ENCODE measurements around the gene BANK1. TPM values are rescaled to one million over a fixed set of nuclear protein-coding genes. Genes with fewer than 3 reads are reported as not detected.

Gene BANK1
- total RNA-seq, 4 donors from 2014 or later, result 0.22 to 1.4 (median 0.96) TPM

GRCh38 chr4:101921370-101921769 is 130.8 kb downstream of the BANK1 start:
- DNase-seq (ENCODE audit: low spot score in 2 of 2), result no peak
- TF ChIP-seq POLR2A (IDR thresholded peaks at IDR 0.05) (no peak), CTCF (IDR thresholded peaks at IDR 0.05) (no peak)
- 43 to 45% methylated on average over 3 of the region's 3 CpGs for WGBS, 2 donors
- H3K4me3 ChIP-seq (ENCODE audit: low read depth, poor library complexity, severe bottlenecking), result no peak overlapping the region
- intact Hi-C loops (cut with DNase I; ENCODE audit: low total_unique reads), result no loop called here

GRCh38 chr4:101931619-101932018 is 141.1 kb downstream of the BANK1 start:
- no peak overlapping the region for H3K4me3 ChIP-seq (ENCODE audit: low read depth, poor library complexity, severe bottlenecking)
- TF ChIP-seq POLR2A (IDR thresholded peaks at IDR 0.05) (no peak), CTCF (IDR thresholded peaks at IDR 0.05) (no peak)
- intact Hi-C loops (cut with DNase I; ENCODE audit: low total_unique reads), result no loop called here
- DNase-seq (ENCODE audit: low spot score in 2 of 2), result no peak
- WGBS, 2 donors, result 66 to 70% methylated on average over 1 of the region's 1 CpG

- no peak for DNase-seq (ENCODE audit: low spot score in 2 of 2)
- no peak overlapping the region for H3K4me3 ChIP-seq (ENCODE audit: low read depth, poor library complexity, severe bottlenecking)
- intact Hi-C loops (cut with DNase I; ENCODE audit: low total_unique reads), result no loop called here
- 38 to 59% methylated on average over 3 of the region's 3 CpGs for WGBS, 2 donors
- no peak for TF ChIP-seq POLR2A (IDR thresholded peaks at IDR 0.05)
- TF ChIP-seq CTCF (IDR thresholded peaks at IDR 0.05), result no peak
These were observed 143.3 kb downstream of the BANK1 start for GRCh38 chr4:101933855-101934254.

GRCh38 chr4:101938836-101939235 is 148.3 kb downstream of the BANK1 start:
- intact Hi-C loops (cut with DNase I; ENCODE audit: low total_unique reads), result no loop called here
- H3K4me3 ChIP-seq (ENCODE audit: low read depth, poor library complexity, severe bottlenecking), result no peak overlapping the region
- 59 to 68% methylated on average over 2 of the region's 2 CpGs for WGBS, 2 donors
- TF ChIP-seq CTCF (IDR thresholded peaks at IDR 0.05) (no peak), POLR2A (IDR thresholded peaks at IDR 0.05) (no peak)
- DNase-seq (ENCODE audit: low spot score in 2 of 2), result no peak

- DNase-seq (ENCODE audit: low spot score in 2 of 2), result no peak
- intact Hi-C loops (cut with DNase I; ENCODE audit: low total_unique reads), result no loop called here
- no peak overlapping the region for H3K4me3 ChIP-seq (ENCODE audit: low read depth, poor library complexity, severe bottlenecking)
- WGBS, 2 donors, result 68 to 86% methylated on average over 1 of the region's 1 CpG
- TF ChIP-seq POLR2A (IDR thresholded peaks at IDR 0.05), result no peak
- no peak for TF ChIP-seq CTCF (IDR thresholded peaks at IDR 0.05)
These were observed 151.4 kb downstream of the BANK1 start for GRCh38 chr4:101941816-101942358.

GRCh38 chr4:101942891-101943290 is 152.4 kb downstream of the BANK1 start:
- no peak for DNase-seq (ENCODE audit: low spot score in 2 of 2)
- no peak overlapping the region for H3K4me3 ChIP-seq (ENCODE audit: low read depth, poor library complexity, severe bottlenecking)
- TF ChIP-seq POLR2A (IDR thresholded peaks at IDR 0.05), result no peak
- no peak for TF ChIP-seq CTCF (IDR thresholded peaks at IDR 0.05)
- intact Hi-C loops (cut with DNase I; ENCODE audit: low total_unique reads), result no loop called here
